Naive B cell (primary cell): ENCODE results near the gene HPSE2. TPM values are rescaled to one million over a fixed set of nuclear protein-coding genes. Genes with fewer than 3 reads are reported as not detected.
"Not testable (repeated sequence)": the region's sequence is repeated elsewhere in the genome, so short reads cannot be mapped to it uniquely, and the experiment has no call there.

Experiments used
- ATAC-seq, 2 donors: fragments of 150-1000 bp; cut with Tn5 transposase; 2 replicates each; pipeline ENCODE4 v1.10.0; 2021; ENCODE audit warnings: low read depth in 2 of 2, mild to moderate bottlenecking in 2 of 2, moderate library complexity in 2 of 2
- DNase-seq: peaks from one replicate; pipeline ENCODE4 v3.0.0; 2022
- H3K27ac Mint-ChIP-seq, 6 donors: one replicate each; pipeline ENCODE4 v1.8.0; 2020 to 2022; ENCODE audit warnings: mild to moderate bottlenecking in 6 of 6, mixed read lengths in 6 of 6, moderate library complexity in 5 of 6, inconsistent platforms in 2 of 6
- H3K27me3 Mint-ChIP-seq, 3 donors: one replicate each; pipeline ENCODE4 v1.8.0; 2021 to 2022; ENCODE audit warnings: mixed read lengths in 3 of 3, mild to moderate bottlenecking in 1 of 3
- H3K36me3 Mint-ChIP-seq, 2 donors: one replicate each; pipeline ENCODE4 v1.8.0; 2020 to 2022; ENCODE audit warnings: mixed read lengths in 2 of 2, inconsistent platforms in 1 of 2, mild to moderate bottlenecking in 1 of 2
- H3K4me1 Mint-ChIP-seq, 3 donors: one replicate each; pipeline ENCODE4 v1.8.0; 2020 to 2022; ENCODE audit warnings: mixed read lengths in 3 of 3, inconsistent platforms in 1 of 3, mild to moderate bottlenecking in 1 of 3, moderate library complexity in 1 of 3
- H3K4me3 Mint-ChIP-seq, 8 donors: one replicate each; pipeline ENCODE4 v1.8.0; 2020 to 2022; ENCODE audit warnings: mild to moderate bottlenecking in 8 of 8, mixed read lengths in 8 of 8, moderate library complexity in 8 of 8, inconsistent platforms in 2 of 8
- H3K9me3 Mint-ChIP-seq, 7 donors: one replicate each; pipeline ENCODE4 v1.8.0; 2020 to 2022; ENCODE audit warnings: mixed read lengths in 7 of 7, mild to moderate bottlenecking in 5 of 7, inconsistent platforms in 2 of 7, moderate library complexity in 1 of 7
- polyA plus RNA-seq, 6 donors: library from polyadenylated mRNA; unstranded; fragments of 300-500 nt; fragmentation: Illumina TruSeq; gene quantifications; one replicate each; pipeline ENCODE4 v1.2.3, GENCODE V29; 2021; ENCODE audit warnings: low read depth in 6 of 6

Gene HPSE2
- polyA plus RNA-seq, 6 donors from 2014 or later: not detected

DNA sequence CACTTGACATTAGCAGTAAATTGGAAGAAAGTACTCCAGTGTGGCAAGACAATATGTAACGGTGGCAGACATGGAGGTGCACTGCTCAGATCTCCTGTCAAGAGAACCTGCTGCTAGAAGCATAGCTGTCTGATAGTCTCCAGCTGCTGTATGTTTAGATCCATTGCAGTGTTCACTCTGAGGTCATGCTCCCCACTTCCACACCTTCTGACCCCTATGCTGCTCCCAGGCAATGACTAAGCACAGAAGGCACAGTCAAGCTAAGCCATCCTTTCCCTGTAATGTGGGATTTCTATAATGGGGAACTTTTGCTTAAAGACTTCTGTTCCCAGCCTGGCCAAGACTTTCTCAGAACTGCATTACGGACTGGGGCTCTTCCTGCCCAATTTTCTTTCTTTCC, 315.8 kb downstream of the HPSE2 start:
- Mint-ChIP-seq H3K27ac (no peak overlapping the region), H3K27me3 (peaks cover 5 to 15% (median 9%) of the 10 kb centered on the region in 3 donors), H3K4me3 (no peak overlapping the region), H3K4me1 (no peaks in the 10 kb centered on the region), H3K9me3 (peaks cover 0 to 1% (median 0%) of the 10 kb centered on the region in 7 donors), H3K36me3 (no peaks in the 10 kb centered on the region)
- no peak for DNase-seq
- no peak for ATAC-seq

DNA sequence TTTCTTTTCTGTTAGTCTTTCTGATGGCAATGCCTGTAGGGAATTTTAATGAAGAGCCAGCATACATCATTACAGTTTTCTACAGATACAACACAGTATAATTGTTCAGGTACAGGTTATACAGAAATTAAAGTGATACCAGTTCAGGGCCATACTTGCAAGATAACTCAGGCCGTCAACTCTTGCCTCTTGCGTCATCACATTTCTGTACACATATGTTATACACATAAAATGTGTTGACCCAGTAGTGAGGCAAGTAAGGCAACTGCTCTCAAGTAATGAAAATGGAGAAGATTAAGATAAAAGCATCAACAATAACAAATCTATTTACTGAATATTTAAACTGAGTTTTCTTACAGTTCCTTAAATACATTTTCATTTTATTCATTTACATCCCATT, 317.8 kb downstream of the HPSE2 start:
- Mint-ChIP-seq H3K4me1 (no peaks in the 10 kb centered on the region), H3K4me3 (no peak overlapping the region), H3K9me3 (no peaks in the 10 kb centered on the region), H3K27ac (no peak overlapping the region), H3K27me3 (peaks cover 5 to 20% (median 8%) of the 10 kb centered on the region in 3 donors), H3K36me3 (no peaks in the 10 kb centered on the region)
- ATAC-seq: no peak
- no peak for DNase-seq

DNA sequence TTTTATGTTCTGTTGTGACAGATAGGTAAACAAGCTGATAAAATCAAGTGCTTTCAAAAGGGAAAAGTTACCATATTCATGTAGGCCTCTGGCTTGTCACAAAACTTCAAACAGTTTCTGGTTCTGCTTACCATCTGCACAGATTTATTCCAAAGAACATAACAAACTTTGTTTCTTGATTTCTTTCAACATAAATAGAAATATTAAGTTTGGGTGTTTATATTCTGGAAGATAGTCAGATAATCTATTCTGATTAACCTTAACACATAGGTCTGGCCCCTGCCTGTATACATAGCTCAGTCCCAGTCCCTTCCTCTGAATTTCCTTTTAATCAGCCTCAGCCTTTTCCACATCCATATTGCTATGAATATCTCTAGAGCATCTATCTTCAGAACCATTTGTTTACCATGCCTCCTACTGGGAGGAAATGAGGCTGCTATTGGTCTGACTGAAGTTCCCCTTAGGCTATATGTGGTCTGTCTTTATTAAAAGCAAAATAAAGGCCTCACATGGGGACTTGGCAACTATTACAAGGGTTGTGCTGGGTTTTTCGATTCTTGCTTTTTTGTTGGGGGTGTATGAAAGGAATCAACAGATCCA, 319.0 kb downstream of the HPSE2 start:
- H3K27me3 Mint-ChIP-seq: peaks cover 2 to 12% (median 5%) of the 10 kb centered on the region in 3 donors
- no peak for ATAC-seq

GRCh38 chr10:98915911-98916310, 319.7 kb downstream of the HPSE2 start:
- Mint-ChIP-seq H3K4me1 (no peaks in the 10 kb centered on the region), H3K27me3 (peaks cover 9 to 18% (median 10%) of the 10 kb centered on the region in 3 donors), H3K36me3 (no peaks in the 10 kb centered on the region), H3K27ac (no peak overlapping the region), H3K4me3 (no peak overlapping the region), H3K9me3 (no peaks in the 10 kb centered on the region)
- DNase-seq (no peak), ATAC-seq (no peak)

More for the DNA sequence above, 319.0 kb downstream of the HPSE2 start:
- Mint-ChIP-seq H3K4me1 (no peaks in the 10 kb centered on the region), H3K4me3 (no peak overlapping the region), H3K9me3 (no peaks in the 10 kb centered on the region), H3K27ac (no peak overlapping the region), H3K36me3 (no peaks in the 10 kb centered on the region)
- no peak for DNase-seq

- no peak for ATAC-seq
- H3K36me3 Mint-ChIP-seq: no peaks in the 10 kb centered on the region
- H3K27ac Mint-ChIP-seq: no peak overlapping the region
Observed at GRCh38 chr10:98910546-98910945, 325.1 kb downstream of the HPSE2 start.

GRCh38 chr10:98910048-98910447, 325.6 kb downstream of the HPSE2 start:
- Mint-ChIP-seq H3K27me3 (peaks cover 12 to 15% (median 13%) of the 10 kb centered on the region in 3 donors), H3K36me3 (no peaks in the 10 kb centered on the region), H3K27ac (no peak overlapping the region), H3K4me3 (no peak overlapping the region), H3K9me3 (no peaks in the 10 kb centered on the region), H3K4me1 (no peaks in the 10 kb centered on the region)
- no peak for ATAC-seq
- DNase-seq: no peak

More at GRCh38 chr10:98910546-98910945, 325.1 kb downstream of the HPSE2 start:
- peaks cover 12 to 16% (median 13%) of the 10 kb centered on the region in 3 donors for H3K27me3 Mint-ChIP-seq
- no peaks in the 10 kb centered on the region for H3K4me1 Mint-ChIP-seq
- H3K4me3 Mint-ChIP-seq: no peak overlapping the region
- DNase-seq: no peak
- no peaks in the 10 kb centered on the region for H3K9me3 Mint-ChIP-seq

GRCh38 chr10:98908868-98909267, 326.8 kb downstream of the HPSE2 start:
- no peaks in the 10 kb centered on the region for H3K36me3 Mint-ChIP-seq
- DNase-seq: no peak
- no peak overlapping the region for H3K4me3 Mint-ChIP-seq
- no peak overlapping the region for H3K27ac Mint-ChIP-seq
- no peaks in the 10 kb centered on the region for H3K4me1 Mint-ChIP-seq
- ATAC-seq: no peak
- H3K27me3 Mint-ChIP-seq: peaks cover 12 to 15% (median 13%) of the 10 kb centered on the region in 3 donors
- no peaks in the 10 kb centered on the region for H3K9me3 Mint-ChIP-seq

DNA sequence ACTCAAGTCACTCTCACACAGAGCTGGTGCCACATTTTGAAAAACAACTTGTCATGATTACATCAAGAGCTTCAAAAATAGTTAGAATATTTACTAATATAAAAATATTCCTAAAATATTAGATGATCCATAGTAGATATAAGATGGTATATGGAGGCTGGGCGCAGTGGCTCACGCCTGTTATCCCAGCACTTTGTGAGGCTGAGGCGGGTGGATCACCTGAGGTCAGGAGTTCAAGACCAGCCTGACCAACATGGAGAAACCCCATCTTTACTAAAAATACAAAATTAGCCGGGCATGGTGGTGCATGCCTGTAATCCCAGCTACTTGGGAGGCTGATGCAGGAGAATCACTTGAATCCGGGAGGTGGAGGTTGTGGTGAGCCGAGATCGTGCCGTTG, 327.4 kb downstream of the HPSE2 start:
- not testable (repeated sequence) for H3K27ac Mint-ChIP-seq, ATAC-seq, H3K4me3 Mint-ChIP-seq, H3K9me3 Mint-ChIP-seq, DNase-seq, H3K4me1 Mint-ChIP-seq, H3K36me3 Mint-ChIP-seq
- H3K27me3 Mint-ChIP-seq: peaks cover 10 to 13% (median 12%) of the 10 kb centered on the region in 3 donors

- H3K4me3 Mint-ChIP-seq: no peak overlapping the region
Observed at GRCh38 chr10:98901441-98902110, 334.1 kb downstream of the HPSE2 start.

DNA sequence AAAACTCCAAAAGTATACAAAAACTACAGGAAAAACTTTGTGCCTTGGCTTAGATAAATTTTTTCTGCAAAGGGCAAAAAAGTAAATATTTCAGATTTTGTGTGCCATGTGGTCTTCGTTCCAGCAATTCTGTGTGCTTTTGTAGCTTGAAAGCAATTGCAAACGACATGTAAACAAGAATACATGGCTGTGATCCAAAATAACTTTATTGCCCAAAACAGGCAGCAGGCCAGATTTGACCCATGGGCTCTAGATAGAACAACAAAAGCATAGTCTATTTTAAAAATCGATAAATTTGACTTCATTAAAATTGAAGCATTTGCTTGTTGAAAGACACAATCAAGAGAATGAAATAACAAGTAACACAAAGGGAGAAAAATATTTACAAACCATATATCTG, 336.6 kb downstream of the HPSE2 start:
- no peak overlapping the region for H3K27ac Mint-ChIP-seq
- peaks cover 14 to 22% (median 14%) of the 10 kb centered on the region in 3 donors for H3K27me3 Mint-ChIP-seq
- H3K4me1 Mint-ChIP-seq: no peaks in the 10 kb centered on the region
- peaks cover 0 to 8% of the 10 kb centered on the region in 2 donors for H3K36me3 Mint-ChIP-seq
- peaks cover 0 to 12% (median 1%) of the 10 kb centered on the region in 7 donors for H3K9me3 Mint-ChIP-seq
- DNase-seq: no peak
- H3K4me3 Mint-ChIP-seq: no peak overlapping the region
- no peak for ATAC-seq

More at GRCh38 chr10:98901441-98902110, 334.1 kb downstream of the HPSE2 start:
- H3K36me3 Mint-ChIP-seq: no peaks in the 10 kb centered on the region
- H3K27ac Mint-ChIP-seq: no peak overlapping the region
- H3K4me1 Mint-ChIP-seq: no peaks in the 10 kb centered on the region
- peaks cover 0 to 2% (median 0%) of the 10 kb centered on the region in 7 donors for H3K9me3 Mint-ChIP-seq
- DNase-seq (no peak), ATAC-seq (no peak)
- H3K27me3 Mint-ChIP-seq: peaks cover 13 to 14% (median 14%) of the 10 kb centered on the region in 3 donors

GRCh38 chr10:98892523-98892922, 343.1 kb downstream of the HPSE2 start:
- Mint-ChIP-seq H3K27ac (no peak overlapping the region), H3K27me3 (peaks cover 3 to 15% (median 7%) of the 10 kb centered on the region in 3 donors), H3K4me3 (no peak overlapping the region), H3K9me3 (peaks cover 0 to 13% (median 2%) of the 10 kb centered on the region in 7 donors), H3K4me1 (no peaks in the 10 kb centered on the region), H3K36me3 (peaks cover 0 to 8% of the 10 kb centered on the region in 2 donors)
- ATAC-seq (no peak), DNase-seq (no peak)

- Mint-ChIP-seq H3K36me3 (no peaks in the 10 kb centered on the region), H3K4me3 (no peak overlapping the region), H3K27me3 (peaks cover 0 to 12% (median 9%) of the 10 kb centered on the region in 3 donors), H3K4me1 (no peaks in the 10 kb centered on the region), H3K27ac (no peak overlapping the region), H3K9me3 (peaks cover 0 to 5% (median 0%) of the 10 kb centered on the region in 7 donors)
- no peak for ATAC-seq
- DNase-seq: no peak
Observed at GRCh38 chr10:98886686-98887085, 349.0 kb downstream of the HPSE2 start.

DNA sequence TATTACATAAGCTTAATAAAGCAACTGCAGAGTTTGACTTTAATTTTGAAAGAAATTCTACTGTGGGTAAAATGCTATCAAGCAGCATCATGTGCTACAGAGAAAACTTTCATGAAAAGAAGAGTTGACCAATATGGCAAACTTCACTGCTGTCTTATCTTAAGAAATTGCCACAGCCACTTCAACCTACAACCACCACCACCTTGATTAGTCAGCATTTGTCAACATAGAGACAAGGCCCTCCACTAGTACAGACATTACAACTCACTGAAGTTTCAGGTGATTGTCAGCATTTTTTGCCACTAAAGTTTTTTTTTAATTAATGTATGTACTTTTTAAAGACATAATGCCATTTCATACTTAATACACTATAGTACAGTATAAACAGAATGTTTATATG, 350.3 kb downstream of the HPSE2 start:
- Mint-ChIP-seq H3K36me3 (no peaks in the 10 kb centered on the region), H3K9me3 (peaks cover 0 to 5% (median 0%) of the 10 kb centered on the region in 7 donors), H3K4me1 (no peaks in the 10 kb centered on the region), H3K4me3 (no peak overlapping the region), H3K27ac (no peak overlapping the region), H3K27me3 (peaks cover 0 to 14% (median 12%) of the 10 kb centered on the region in 3 donors)
- DNase-seq: no peak
- ATAC-seq: no peak

- ATAC-seq (no peak), DNase-seq (no peak)
- H3K27me3 Mint-ChIP-seq: peaks cover 8 to 14% (median 13%) of the 10 kb centered on the region in 3 donors
- H3K4me1 Mint-ChIP-seq: no peaks in the 10 kb centered on the region
- H3K9me3 Mint-ChIP-seq: peaks cover 0 to 3% (median 0%) of the 10 kb centered on the region in 7 donors
- H3K4me3 Mint-ChIP-seq: no peak overlapping the region
- H3K27ac Mint-ChIP-seq: no peak overlapping the region
- H3K36me3 Mint-ChIP-seq: no peaks in the 10 kb centered on the region
Observed at GRCh38 chr10:98881789-98882188, 353.9 kb downstream of the HPSE2 start.
